Hepatocyte (in vitro differentiated cells): ENCODE measurements around the gene CNR2.

ENCODE experiments used
- CTCF ChIP-seq: fragments of 200-600 bp; sonication (generic); IDR thresholded peaks from 2 replicates; pipeline ENCODE4 v1.5.1; 2016; ENCODE audit warnings: antibody characterized with exemption, mild to moderate bottlenecking; ENCODE audit not compliant: poor library complexity
- EZH2 ChIP-seq: fragments of 200-600 bp; sonication (generic); IDR thresholded peaks from 2 replicates; pipeline ENCODE4 v1.6.1; 2016; ENCODE audit warnings: antibody characterized with exemption, mild to moderate bottlenecking, borderline replicate concordance
- EZH2phosphoT487 ChIP-seq: fragments of 200-600 bp; sonication (generic); IDR thresholded peaks from one replicate; pipeline ENCODE4 v1.6.1; 2018; ENCODE audit warnings: antibody characterized with exemption, mild to moderate bottlenecking, low read depth, moderate library complexity; ENCODE audit not compliant: unreplicated experiment, severe bottlenecking

GRCh38 chr1:23915466-23915865, 2.3 kb upstream of the CNR2 start:
- TF ChIP-seq EZH2 (no peak), CTCF (no peak), EZH2phosphoT487 (no peak)
